Loucy (cell line): Measurements from ENCODE around the gene NANOS3.
"Not testable (repeated sequence)": the region's sequence is repeated elsewhere in the genome, so short reads cannot be mapped to it uniquely, and the experiment has no call there.

Experiments
- H2AFZ ChIP-seq: fragments of 200-600 bp; sonication (generic); 2 replicates; pipeline ENCODE4 v1.6.0; 2016; ENCODE audit warnings: antibody characterized with exemption, mild to moderate bottlenecking, low read length, moderate library complexity
- H3F3A ChIP-seq: fragments of 200-600 bp; 2 replicates; pipeline ENCODE4 v1.6.0; 2016; ENCODE audit warnings: antibody characterized with exemption, low read depth, mild to moderate bottlenecking
- H3K27me3 ChIP-seq: fragments of 200-600 bp; sonication (generic); 2 replicates; pipeline ENCODE4 v1.6.1; 2014; ENCODE audit warnings: low read length, mild to moderate bottlenecking; ENCODE audit not compliant: insufficient read depth, poor library complexity, severe bottlenecking
- H3K36me3 ChIP-seq: fragments of 200-600 bp; sonication (generic); 2 replicates; pipeline ENCODE4 v1.6.1; 2016; ENCODE audit warnings: low read length; ENCODE audit not compliant: insufficient read depth
- H3K4me1 ChIP-seq: fragments of 200-600 bp; sonication (generic); 2 replicates; pipeline ENCODE4 v1.5.1; 2014; ENCODE audit warnings: low read length, mild to moderate bottlenecking; ENCODE audit not compliant: insufficient read depth, poor library complexity, severe bottlenecking
- H3K4me2 ChIP-seq: fragments of 200-600 bp; sonication (generic); 2 replicates; pipeline ENCODE4 v1.6.0; 2014; ENCODE audit warnings: antibody characterized with exemption, low read length, low read depth, mild to moderate bottlenecking; ENCODE audit not compliant: poor library complexity, severe bottlenecking
- H3K4me3 ChIP-seq: fragments of 200-600 bp; sonication (generic); 2 replicates; pipeline ENCODE4 v1.5.1; 2014; ENCODE audit warnings: low read length, mild to moderate bottlenecking, mixed read lengths; ENCODE audit not compliant: poor library complexity, severe bottlenecking
- H3K79me2 ChIP-seq: fragments of 200-600 bp; sonication (generic); 2 replicates; pipeline ENCODE4 v1.6.1; 2014; ENCODE audit warnings: low read length; ENCODE audit not compliant: insufficient read depth
- H3K9ac ChIP-seq: fragments of 200-600 bp; sonication (generic); 2 replicates; pipeline ENCODE4 v1.6.0; 2014; ENCODE audit warnings: mild to moderate bottlenecking, low read depth, low read length, moderate library complexity; ENCODE audit not compliant: poor library complexity, severe bottlenecking
- H3K9me2 ChIP-seq: fragments of 200-600 bp; sonication (generic); replicated peaks from 2 replicates; pipeline ENCODE4 v1.6.1; 2016; ENCODE audit warnings: low read depth, low read length, mixed read lengths
- H3K9me3 ChIP-seq: fragments of 200-600 bp; sonication (generic); 2 replicates; pipeline ENCODE4 v1.6.1; 2014; ENCODE audit warnings: mild to moderate bottlenecking, antibody characterized with exemption, low read length, low read depth; ENCODE audit not compliant: insufficient read depth
- H4K20me1 ChIP-seq: fragments of 200-600 bp; sonication (generic); 2 replicates; pipeline ENCODE4 v1.6.0; 2014; ENCODE audit warnings: antibody characterized with exemption, low read length, mild to moderate bottlenecking; ENCODE audit not compliant: insufficient read depth, poor library complexity, severe bottlenecking
- CTCF ChIP-seq: fragments of 200-600 bp; sonication (generic); conservative IDR thresholded peaks from 2 replicates; pipeline ENCODE4 v1.5.1; 2014; ENCODE audit warnings: mild to moderate bottlenecking, antibody characterized with exemption, low read length
- EZH2phosphoT487 ChIP-seq: fragments of 200-600 bp; IDR thresholded peaks from 2 replicates; pipeline ENCODE4 v1.6.1; 2018; ENCODE audit warnings: antibody characterized with exemption, mild to moderate bottlenecking, moderate library complexity, borderline replicate concordance

Gene NANOS3

GRCh38 chr19:13852171-13852707 is 24.7 kb upstream of the NANOS3 start:
- H3K9me3 ChIP-seq, H3K4me3 ChIP-seq, H3K79me2 ChIP-seq, H3K9me2 ChIP-seq, H2AFZ ChIP-seq, H3K36me3 ChIP-seq, H3K4me2 ChIP-seq, H3K4me1 ChIP-seq, H4K20me1 ChIP-seq, H3K9ac ChIP-seq, H3K27me3 ChIP-seq, H3F3A ChIP-seq: not testable (repeated sequence)

- Histone ChIP-seq H3K4me1 (peaks cover 4% of the 10 kb centered on the region), H3K9me2 (no peaks in the 10 kb centered on the region), H4K20me1 (no peaks in the 10 kb centered on the region), H3K9me3 (no peaks in the 10 kb centered on the region), H3K27me3 (no peaks in the 10 kb centered on the region), H3F3A (no peaks in the 10 kb centered on the region), H3K4me3 (no peak overlapping the region), H3K36me3 (no peaks in the 10 kb centered on the region), H3K9ac (no peak overlapping the region), H3K79me2 (no peaks in the 10 kb centered on the region), H3K4me2 (no peak overlapping the region), H2AFZ (no peak overlapping the region)
- no peak for TF ChIP-seq EZH2phosphoT487
Observed at GRCh38 chr19:13856497-13856896, 20.4 kb upstream of the NANOS3 start.

GRCh38 chr19:13859361-13859880 is 17.5 kb upstream of the NANOS3 start:
- Histone ChIP-seq H4K20me1 (no peaks in the 10 kb centered on the region), H3K9ac (no peak overlapping the region), H3K27me3 (no peaks in the 10 kb centered on the region), H3K79me2 (no peaks in the 10 kb centered on the region), H3K9me2 (no peaks in the 10 kb centered on the region), H3K36me3 (no peaks in the 10 kb centered on the region), H3F3A (peaks cover 18% of the 10 kb centered on the region), H2AFZ (no peak overlapping the region), H3K4me3 (no peak overlapping the region), H3K4me1 (peaks cover 24% of the 10 kb centered on the region), H3K4me2 (no peak overlapping the region), H3K9me3 (no peaks in the 10 kb centered on the region)
- TF ChIP-seq CTCF (peak; percentile 42), EZH2phosphoT487 (no peak)

- Histone ChIP-seq H4K20me1 (no peaks in the 10 kb centered on the region), H3K4me2 (peak overlapping the region; percentile 97), H3K9me3 (no peaks in the 10 kb centered on the region), H3K4me3 (no peak overlapping the region), H3K36me3 (no peaks in the 10 kb centered on the region), H3K79me2 (peaks cover under 1% of the 10 kb centered on the region; the same call in 1 of the 2 replicates), H3F3A (peaks cover 22% of the 10 kb centered on the region), H3K9ac (no peak overlapping the region), H3K27me3 (no peaks in the 10 kb centered on the region), H3K4me1 (peaks cover 29% of the 10 kb centered on the region), H3K9me2 (no peaks in the 10 kb centered on the region), H2AFZ (peak overlapping the region; percentile 81; the same call in 1 of the 2 replicates)
- TF ChIP-seq EZH2phosphoT487 (no peak), CTCF (no peak)
Observed at GRCh38 chr19:13860679-13861391, 16.1 kb upstream of the NANOS3 start.
